NOMO-1 treated with DMSO at 0.1 percent for 48 hours (cell line): ENCODE measurements around the gene HOMER1.
A peak's percentile ranks its signal among the peaks of the same experiment; 100 is the strongest.
"Not testable (repeated sequence)": the region's sequence is repeated elsewhere in the genome, so short reads cannot be mapped to it uniquely, and the experiment has no call there.

Experiments used
- DNase-seq: peaks from one replicate; lab custom pipeline; 2025; ENCODE audit not compliant: unreplicated experiment; lab: John Stamatoyannopoulos, UW

Gene HOMER1

DNA sequence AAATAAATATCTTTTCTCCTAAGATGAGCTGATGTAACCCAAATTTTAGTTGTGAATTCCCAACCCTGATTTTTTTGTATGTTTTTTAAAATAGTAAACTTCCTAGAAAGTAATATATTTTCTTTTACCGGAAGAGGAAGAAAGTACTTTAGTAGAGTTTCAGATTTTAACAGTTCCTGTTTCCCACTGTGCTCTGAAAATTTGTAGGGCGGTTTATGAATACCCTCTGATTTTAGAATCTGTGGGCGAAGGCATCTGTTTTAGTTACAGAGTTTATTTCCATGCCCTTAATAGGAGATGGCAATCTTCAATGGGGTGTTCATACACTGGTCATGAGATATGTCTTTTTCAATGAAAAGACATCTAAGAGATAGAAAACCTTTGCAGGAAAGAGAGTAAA is 3.7 kb upstream of the HOMER1 start:
- DNase-seq, result peak; percentile 46

DNA sequence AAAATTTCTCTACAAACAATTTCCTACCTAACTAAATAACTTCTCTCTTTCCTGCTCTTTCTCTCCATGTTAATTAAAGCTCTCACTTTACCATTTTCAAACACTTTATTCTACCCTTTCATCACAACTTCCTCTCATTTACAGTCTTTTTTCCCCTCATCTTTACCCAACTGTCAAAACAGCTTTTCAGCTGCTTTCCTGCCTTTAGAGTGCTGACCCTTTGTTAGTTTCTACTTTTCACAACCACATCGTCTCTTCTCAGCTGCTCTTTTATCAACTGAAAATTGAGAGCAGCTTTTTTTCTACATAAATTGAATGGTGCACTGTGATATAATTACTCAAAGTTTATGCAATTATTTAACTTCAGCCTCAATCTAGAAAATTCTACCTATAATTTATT is 3.1 kb upstream of the HOMER1 start:
- DNase-seq, result no peak

DNA sequence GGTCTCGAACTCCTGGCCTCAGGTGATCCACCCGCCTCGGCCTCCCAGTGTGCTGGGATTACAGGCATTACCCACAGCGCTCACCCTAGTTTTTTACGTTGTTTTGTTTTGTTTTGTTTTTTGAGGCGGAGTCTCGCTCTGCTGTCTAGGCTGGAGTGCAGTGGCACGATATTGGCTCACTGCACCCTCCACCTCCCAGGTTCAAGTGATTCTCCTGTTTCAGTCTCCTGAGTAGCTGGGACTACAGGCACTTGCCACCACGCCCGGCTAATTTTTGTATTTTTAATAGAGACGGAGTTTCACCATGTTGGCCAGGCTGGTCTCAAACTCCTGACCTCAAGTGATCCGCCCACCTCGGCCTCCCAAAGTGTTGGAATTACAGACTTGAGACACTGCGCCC is 2.4 kb upstream of the HOMER1 start:
- DNase-seq, result not testable (repeated sequence)

DNA sequence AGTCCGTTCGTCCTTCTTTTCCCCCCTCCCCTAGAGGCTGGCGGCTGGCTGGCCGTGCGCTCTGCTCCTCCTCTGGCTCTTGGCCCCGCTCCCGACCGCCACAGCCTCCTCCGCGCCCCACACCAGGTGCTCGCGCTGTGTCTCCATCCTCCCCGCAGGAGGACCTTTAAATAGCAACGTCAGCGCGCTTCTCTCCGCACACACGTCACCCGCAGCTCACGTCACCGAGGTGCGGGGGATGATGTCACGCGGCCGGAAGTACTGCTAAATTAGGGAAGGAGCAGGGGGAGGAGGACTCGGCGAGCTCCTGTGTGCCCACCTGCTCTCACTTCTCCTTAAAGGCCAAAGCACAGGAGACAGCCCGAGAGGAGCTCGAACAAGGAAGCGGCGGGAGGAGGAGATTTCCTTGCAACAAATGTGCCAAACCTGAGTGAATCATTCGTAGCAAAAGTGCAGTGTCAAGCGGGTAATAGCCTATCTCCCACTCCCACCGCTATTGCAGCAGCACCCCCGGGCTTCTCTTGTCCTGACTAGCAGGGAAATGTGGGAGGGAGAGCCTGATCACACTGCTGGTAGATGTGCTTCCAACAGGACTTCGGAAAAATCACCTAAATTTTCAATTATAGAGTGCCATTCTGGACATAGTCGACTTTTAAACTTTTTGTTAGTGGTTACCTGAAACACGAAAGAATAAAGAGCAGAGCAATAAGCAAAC is 614 bp upstream of the HOMER1 start:
- DNase-seq, result peak; percentile 94

DNA sequence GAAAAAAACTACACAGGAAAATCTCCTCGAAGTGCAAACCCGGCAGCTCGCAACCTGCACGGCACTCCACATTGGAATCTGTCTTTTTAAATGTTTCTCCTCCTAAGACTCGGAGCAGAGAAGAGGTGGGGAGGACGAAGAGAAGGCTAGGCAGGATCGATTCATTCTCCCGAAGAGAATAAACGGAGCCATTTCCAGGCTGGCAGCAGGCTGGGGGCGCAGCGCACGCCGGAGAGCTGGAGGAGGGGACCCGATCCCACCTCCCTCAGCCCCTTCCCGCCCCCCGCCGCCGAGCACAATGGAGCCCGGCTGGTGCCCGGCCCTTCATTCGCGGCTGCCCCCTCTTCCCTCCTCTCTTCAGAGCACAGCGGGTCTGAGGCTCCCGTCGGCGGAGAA is 628 bp downstream of the HOMER1 start:
- no peak for DNase-seq

DNA sequence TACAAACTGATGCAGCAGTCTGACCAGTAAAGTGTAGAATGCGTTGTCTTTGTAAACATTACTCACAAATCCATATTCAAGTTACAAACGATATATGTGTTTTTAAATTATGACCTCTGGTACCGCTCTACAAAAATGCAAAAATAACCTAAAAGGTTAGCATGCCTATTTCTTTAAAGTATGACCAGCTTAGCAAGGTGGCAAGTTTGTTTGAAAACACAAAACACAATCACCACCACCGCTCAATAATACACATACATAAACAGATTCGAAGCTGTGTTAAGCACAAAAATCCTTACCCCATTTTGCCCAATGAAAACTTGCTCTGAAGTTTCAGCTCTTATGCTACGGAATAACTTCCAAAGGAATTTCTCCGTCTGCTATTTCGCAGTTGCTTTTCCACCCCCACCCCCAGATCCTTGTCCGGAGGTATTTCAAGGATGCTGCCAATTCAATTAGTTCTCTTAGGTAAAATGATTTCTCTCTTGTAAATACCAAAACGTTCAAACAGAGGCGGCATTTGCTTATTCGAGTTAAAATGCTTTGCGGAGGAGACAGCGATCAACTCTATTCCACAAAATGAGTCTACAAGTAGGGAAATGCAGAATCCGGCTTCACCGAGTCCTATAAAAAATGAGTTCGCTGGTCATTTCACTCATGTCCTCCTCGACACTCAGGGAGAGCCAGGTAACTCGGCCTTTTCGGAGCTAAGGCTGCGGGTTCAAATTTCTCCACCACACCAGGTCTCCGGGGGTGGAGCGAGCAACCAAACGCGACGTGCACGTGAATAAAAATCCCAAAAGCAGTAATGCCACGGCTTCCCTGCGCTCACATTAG is 1.2 kb downstream of the HOMER1 start:
- DNase-seq, result no peak

DNA sequence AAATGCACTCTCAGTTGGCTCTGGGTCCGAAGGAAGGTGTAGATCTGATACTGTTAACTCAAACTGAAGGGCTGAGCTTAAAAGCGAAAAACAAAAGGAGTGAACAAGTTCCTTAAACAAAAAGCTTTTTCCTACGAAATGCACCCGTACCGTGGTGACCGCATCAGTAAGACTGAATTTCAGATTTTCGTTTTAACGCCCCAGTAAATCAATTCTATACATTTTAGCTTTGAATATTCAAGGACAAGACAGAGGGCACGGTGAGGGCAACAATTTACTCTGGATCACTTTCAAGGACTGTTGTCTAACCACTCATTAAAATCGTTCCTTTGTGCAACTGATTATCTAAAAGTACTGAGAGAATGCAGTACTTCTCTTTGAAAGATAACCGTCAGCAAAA is 1.9 kb downstream of the HOMER1 start:
- no peak for DNase-seq

DNA sequence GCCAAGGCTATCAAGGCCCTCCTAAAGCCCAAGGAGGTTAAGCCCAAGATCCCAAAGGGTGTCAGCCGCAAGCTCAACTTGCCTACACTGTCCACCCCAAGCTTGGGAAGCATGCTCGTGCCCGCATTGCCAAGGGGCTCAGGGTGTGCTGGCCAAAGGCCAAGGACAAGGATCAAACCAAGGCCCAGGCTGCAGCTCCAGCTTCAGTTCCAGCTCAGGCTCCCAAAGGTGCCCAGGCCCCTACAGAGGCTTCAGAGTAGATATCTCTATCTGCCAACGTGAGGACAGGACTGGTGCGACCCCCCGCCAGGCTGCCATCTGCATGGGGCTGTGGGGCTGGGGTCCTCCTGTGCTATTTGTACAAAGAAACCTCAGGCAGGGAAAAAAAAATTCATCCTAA is 3.3 kb downstream of the HOMER1 start:
- no peak for DNase-seq

DNA sequence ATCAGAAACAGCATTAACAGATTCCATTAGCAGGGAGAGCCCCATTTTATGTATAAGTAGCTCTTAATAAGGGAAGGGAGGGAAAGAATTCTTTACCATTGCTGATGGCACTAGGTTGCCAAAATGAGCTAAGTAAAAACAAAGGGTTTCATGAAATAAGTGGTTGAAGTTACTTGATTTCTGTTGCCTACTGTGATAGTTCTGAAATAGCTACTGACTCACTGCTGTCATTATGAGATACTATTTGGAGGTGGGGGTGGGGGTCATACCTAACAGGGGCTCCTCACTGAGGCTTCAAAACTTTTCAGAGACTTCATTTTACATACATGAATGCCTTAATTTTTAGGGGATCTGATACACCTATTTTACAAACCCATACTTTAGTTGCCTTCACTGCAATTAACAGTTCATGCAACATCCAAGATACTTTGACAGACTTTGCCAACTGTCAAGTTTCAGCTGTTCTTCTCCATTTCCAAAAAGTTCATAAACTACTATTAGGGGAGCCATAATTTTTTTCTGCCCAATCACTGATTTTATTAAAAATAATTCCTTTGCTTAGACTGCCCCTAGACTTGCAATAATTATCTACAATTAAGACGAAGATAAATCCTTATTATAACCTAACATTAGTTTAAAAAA is 4.6 kb downstream of the HOMER1 start:
- no peak for DNase-seq

DNA sequence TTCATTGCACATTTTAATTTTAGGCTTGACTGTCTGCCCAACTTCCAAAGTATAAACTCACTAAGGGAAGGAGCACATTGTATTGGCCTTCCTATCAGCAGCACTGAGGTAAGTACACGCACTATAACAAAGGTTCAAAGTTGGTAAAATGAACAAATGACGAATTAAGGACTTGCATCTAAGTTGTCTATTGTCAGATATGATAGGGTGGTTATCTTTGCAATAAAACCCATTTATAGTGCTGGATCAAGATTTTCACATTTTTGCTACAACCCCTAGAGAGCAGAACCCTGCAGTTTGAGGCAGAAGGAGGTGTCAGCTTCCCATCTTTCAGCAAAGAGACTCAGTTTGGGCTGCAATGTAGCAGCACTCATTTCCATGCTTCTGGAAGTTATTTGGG is 5.1 kb downstream of the HOMER1 start:
- no peak for DNase-seq

DNA sequence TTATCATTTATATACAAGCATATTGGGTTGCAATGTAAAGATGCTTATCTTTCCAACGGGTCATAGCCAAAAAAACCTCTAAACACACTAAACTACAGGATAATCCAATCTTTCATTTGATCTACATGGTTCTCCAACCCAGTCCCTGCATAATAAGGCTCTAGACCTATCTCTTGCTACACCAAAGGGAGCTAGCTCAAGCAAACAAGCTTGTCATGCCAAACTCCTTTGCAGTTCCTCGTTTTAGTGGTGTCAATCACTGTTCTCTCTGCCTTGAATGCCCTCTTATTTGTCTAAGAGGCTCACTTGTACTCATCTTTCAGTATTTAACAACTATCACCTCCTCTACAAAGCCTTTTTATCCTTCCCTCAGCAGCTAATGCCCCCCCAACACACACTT is 5.6 kb downstream of the HOMER1 start:
- DNase-seq, result no peak

DNA sequence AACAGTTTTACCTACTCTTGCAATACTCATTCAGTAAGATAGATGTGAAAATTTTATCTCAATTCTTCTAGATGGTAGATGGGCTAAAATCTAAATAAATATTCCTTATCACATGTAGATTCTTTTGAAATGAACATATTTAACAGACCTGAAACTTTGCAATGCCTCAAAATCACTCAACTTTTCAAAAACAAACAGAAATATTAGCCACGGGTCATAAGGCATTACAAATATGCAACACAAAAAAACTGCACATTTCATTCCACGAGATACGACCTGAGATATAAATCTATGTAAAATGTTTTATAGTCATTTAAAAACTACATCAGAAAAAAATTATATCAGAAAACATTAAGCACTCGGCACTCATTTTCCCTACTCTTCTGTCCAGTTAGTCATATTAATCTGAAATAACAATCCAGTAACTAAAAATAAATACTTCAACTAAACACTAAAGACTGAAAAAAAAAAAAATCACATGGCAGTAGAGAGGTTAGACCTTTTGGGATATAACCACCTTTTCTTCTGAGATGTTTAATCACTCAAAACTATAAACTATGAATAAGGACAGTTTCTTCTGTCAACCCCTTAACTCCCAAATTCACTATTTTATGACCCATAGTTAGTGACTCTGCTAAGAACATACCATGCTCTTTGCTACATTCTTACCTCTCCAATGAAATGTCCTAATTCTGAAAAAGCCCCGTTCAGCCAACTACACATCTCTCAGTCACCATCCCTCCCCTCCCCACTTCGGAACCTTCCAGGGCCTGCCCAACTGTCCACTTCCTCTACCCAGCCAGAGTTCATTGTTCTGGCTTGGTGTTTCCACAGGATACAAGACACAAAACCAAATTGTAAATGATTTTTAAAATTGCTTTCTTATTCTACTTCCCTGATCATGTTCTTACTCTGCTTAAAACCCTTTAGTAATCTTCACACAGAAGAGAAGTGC is 6.4 kb downstream of the HOMER1 start:
- no peak for DNase-seq

DNA sequence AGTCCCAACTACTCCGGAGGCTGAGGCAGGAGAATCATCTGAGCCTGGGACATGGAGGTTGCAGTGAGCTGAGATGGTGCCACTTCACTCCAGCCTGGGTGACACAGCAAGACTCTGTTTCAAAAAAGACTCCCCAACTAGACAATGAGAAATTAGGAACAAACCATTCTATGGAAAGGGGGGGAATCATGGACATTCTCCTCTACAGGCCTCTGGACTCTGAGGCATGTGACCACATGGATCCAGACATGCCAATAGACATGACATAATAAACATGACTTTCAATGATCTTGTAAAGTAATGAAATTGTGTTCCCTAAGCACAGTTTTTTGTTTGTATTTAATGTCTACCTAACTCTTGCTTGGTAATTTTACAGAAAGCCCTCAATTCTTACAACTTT is 8.8 kb downstream of the HOMER1 start:
- DNase-seq, result no peak

DNA sequence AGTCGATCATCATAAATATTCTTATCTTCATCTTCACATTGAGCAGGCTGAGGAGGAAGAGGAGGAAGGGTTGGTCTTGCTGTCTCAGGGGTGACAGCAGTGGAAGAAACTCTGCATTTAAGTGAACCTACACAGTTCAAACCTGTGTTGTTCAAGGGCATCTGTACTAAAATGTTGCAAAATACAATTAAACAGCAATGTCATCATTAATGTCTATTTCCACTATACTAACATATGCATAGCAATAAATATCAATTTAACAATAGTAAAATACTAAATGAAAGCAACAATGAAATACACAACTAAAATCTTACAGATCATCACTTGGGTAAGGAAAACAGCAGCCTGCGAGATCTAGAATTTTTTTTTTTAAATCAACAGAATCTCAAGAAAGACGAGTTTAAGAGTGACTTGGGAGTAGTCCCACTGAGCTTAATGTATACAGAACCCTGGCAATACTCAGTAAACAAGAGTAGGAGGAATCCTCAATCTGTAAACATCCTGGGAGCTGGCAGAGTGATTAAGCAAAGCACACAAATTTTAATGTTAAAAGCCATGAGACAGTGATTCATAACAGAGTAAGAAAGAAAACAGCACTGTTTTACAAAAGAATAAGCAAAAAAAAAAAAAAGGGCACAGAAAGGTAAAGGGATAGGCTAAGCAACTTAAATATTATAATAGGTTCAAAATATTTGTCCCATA is 10.0 kb downstream of the HOMER1 start:
- no peak for DNase-seq

DNA sequence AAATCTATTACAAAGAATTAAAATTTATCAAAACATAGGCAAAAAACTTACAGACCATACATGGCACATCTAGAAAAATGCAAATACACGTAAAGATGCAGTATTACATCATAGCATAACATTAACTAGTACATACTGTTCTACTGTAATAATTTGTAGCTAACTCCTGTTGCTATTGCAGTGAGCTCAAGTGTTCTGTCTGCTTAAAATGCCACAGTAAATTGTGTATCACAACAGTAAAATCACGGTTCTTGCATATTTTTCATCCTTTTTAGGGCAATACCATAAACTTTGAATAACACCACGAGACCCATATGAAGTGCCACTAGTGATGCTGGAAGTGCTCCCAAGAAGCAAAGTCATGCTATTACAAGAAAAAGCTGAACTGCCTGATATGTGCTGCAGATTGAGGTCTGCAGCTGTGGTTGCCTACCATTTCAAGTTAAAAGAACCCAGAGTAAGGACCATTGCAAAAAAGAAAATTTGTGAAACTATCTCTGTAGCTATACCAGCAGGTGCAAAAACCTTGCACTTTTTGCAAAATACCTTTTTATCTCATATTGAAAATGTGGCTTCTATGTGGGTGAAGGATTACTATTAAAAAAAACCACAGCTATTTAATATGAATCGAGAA is 14.2 kb downstream of the HOMER1 start:
- no peak for DNase-seq

DNA sequence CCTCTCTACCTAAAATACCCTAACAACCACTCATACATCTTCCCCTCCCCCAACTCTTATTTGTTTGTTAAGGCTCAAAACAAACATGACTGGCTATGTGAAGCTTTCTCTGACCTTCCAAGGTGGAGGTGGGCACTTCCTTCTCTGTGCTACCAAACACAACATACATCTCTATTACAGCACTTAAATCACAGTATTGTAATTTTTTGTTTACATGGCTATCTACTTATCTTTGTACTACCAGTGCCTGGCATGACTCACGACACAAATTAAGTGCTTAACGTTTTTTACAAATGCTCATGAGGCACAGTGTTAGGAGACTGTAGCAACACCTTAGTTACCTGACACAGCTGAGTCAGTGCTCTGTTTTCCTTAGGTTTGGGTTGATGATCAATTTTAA is 18.6 kb downstream of the HOMER1 start:
- DNase-seq, result no peak

DNA sequence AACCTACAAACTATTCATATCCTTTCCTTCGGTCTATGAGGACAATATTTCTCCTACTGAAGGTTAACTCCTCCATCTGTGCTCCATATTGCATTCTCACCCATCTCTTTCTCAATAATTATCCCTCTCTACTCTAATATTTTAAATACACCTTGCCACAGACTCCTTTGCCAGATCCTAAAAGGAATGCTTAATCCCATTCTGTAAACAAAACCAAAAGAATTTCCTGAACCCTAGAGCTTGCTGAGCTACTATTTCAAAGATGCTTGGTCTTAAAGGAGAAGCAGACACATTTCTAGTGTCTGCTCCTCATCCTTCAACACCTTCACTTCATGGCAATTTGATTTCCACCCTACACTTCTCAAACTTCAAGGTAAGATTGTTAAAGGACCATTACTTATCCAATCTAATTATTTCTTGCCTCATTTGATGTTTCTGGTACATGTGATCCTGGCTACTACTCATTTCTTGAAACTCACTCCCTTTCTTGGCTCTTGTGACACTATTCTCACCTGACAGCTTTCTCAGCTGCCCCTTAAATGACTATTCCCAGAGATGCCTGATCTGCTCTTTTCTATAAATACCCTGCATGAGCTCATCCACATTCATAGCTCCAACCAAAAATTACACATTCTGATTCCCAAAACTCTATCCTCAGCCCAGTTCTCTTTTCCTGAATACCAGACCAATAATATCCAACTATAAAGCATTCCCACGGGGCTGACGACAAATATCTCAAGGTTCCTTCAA is 20.2 kb downstream of the HOMER1 start:
- no peak for DNase-seq

DNA sequence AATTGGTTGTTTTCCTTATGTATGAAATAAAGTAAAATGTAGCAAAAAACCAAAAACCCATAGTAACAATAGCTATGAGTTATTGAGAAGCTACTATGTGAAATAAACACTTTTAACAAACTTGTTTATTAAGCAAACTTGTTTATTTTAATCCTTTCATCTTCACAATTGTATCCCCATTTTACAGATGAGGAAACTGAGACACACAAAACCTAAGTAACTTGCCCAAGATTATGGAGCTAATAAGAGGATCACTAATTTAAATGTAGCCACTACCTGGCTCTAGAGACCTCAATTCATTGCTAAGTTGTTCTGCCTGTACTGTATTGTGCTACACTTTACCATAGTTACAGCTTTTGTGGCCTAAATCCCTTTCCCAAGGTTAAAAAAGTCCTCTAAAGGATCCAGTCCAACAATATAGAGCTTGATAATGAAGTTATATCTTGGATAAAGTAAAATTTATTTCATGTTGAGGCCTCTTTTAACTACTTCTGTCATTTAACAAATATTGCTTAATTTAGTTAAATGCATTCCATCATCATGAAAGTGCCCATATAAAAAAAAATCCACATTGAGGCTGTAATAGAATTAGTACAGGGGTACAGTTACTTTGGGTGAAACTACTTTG is 22.1 kb downstream of the HOMER1 start:
- DNase-seq, result no peak
